HG03378 (cell line): ENCODE data around the gene NGLY1.

Experiments used
- ATAC-seq: cut with Tn5 transposase; IDR thresholded peaks from one replicate; pipeline ENCODE4 v1.9.1; 2021; ENCODE audit warnings: mild to moderate bottlenecking, moderate library complexity; ENCODE audit not compliant: unreplicated experiment

Gene NGLY1

DNA sequence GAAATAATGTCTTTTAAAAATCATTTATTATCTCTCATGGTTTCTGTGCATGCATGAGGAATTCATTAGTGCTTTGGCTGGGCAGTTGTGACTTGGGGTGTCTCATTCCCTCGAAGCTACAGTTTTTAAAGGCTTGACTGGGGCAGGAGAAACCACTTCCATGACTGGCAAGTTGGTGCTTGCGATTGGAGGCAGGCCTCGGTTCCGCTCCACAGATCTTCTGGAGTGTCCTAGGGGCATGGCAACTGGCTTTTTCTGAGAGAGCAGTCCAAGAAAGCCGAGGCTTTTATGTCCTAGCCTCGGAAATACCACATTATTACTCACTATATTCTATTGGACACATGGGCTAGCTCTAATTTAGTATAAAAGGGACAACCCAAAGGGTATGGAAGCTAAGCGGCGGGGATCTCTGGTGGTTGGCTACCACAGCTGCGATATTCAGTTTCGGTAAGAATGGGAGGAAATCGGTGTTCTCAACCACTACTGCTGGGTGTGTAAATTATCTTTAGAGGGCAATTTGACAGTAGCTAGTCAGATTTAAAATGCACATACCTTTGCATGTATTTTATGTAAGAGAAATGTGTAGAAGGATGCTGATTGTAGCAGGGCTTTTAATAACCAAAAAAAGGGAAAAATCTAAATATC lies 69.8 kb downstream of the NGLY1 start:
- ATAC-seq, result no peak

DNA sequence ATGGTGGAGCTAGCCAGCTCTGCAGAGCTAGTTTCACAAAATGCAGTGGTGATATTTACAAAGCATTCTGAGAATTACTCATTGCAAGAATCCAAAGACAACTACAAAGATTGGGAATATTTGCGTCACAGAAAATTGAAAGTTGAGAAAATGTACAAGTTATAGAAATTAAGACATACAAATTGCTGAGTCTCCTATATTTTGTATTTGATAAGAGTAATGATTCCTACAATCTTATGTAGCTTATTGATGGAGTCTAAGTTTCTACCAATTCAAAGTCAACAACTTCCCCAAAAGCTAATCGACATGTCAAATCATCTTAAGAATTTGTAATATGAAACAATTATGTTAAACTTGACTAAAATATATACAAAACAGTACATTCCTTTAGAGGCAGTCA lies 72.2 kb downstream of the NGLY1 start:
- no peak for ATAC-seq

DNA sequence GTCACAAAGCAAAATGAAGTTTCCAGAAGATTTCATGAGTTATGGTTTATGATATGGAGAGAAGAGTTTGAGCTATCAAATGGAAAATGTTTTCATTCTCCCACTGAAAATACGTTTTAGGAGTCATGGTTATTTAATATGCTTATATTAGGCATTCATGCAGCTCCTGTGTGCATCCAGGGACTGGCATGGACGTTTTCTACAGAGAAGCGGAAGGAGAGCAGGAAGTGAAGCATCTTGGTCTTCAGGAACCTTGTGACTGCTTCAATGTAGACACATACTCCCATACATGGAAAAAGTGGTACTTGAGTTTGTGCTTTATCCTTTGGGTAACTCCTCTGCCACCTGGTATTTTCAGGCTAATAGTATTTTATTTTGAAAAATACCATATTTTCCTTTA lies 75.2 kb downstream of the NGLY1 start:
- no peak for ATAC-seq

DNA sequence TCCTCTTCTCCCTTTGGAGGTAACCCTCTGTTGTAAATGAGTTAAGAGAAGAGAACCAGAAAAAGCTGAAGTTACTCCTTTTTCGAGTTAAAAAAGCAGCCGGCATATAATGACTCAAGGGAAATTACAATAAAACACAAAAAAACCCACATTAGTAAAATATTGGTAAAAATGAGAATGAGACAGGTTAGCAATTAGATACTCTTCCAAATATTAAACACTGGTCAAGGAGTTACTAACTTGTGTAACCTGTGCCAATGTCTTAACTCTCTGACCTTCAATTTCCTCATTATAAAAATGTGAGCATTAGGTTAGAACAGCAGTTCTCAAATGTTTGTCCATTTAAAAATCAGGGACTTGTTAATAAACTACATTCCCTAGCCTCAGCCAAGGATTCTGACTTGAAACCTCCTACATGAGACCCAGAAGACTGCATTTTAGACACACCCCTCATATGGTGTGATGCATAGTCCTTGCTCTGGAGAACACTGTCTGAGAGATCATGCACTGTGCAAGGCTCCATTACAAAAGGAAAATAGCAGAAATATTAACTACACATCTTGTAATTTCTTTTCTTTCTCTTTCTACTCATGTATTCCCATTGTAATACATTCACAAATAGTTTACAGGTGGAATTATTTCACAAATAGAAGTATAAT lies 75.8 kb downstream of the NGLY1 start:
- ATAC-seq, result peak; percentile 43

DNA sequence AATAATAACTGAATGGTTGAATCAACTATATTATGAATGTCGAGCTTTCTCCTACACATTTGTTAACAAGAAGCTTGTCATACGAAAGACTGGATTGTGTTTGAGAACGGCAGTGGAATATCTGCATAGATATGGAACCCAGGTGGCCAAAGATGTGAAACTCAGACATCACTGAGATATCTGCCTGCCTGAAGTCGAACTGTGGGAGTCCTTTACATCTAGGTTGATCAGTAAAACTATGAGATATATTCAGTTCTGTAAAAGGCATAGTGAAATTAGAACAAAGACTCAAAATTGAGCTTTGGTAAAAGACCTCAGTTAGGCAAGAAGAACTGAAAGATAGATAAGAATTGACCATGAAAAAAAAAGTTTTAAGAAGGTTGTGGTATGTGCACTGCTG lies 77.0 kb downstream of the NGLY1 start:
- ATAC-seq, result no peak

DNA sequence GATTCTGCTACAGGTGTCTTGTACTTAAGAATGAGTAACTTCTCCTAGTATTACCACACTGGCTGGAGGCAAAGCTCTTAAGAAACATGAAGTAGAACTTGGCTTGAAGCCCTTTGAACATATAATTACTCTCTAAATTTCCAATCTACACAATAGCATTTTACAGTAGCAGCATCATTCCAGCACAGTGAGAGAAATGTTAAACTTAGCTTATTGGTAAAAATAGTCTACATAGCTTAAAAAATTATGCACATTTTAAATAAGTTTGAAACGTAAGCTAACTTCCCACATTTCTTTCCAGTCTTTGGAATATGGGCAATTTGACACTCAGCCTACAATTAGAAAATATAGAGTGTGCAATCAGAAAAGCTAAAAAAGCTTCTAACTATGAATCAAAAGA lies 85.7 kb downstream of the NGLY1 start:
- ATAC-seq, result no peak

DNA sequence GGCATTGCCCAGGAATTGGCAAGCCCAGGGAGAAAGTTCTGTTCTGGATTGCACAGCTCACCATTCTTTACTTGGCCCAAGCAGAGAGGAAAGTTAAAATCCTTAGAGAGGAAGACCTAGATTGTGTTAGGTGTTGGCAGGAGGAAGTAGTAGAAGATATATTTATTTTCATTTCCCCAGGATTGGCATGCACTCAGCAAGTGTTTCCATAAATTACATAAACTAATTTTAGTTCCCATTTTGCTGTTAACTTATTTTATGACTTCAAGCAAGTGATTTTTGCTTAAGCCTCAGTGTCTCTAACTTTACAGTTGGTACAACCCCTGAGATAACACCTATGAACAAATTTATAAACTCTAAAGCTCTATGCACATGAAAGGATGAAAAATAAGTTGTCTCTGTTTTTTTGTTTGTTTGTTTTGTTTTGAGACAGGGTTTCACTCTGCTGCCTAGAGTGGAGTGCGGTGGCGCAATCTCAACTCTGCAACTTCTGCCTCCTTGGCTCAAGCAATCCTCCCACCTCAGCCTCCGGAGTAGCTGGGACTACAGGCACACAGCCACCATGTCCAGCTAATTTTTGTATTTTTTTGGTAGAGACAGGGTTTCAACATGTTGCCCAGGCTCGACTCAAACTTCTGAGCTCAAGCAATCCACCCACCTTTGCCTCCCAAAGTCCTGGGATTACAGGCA lies 87.4 kb downstream of the NGLY1 start:
- no peak for ATAC-seq

DNA sequence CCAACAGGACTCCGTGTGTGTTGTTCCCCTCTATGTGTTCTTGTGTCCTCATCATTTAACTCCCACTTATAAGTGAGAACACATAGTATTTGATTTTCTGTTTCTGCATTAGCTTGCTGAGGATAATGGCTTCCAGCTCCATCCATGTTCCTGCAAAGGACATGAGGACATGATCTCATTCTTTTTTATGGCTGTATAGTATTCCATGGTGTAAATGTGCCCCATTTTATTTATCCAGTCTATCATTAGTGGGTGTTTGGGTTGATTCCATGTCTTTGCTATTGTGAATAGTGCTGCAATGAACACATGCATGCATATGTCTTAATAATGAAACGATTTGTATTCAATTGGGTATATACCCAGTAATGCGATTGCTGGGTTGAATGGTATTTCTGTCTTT lies 90.0 kb downstream of the NGLY1 start:
- no peak for ATAC-seq

DNA sequence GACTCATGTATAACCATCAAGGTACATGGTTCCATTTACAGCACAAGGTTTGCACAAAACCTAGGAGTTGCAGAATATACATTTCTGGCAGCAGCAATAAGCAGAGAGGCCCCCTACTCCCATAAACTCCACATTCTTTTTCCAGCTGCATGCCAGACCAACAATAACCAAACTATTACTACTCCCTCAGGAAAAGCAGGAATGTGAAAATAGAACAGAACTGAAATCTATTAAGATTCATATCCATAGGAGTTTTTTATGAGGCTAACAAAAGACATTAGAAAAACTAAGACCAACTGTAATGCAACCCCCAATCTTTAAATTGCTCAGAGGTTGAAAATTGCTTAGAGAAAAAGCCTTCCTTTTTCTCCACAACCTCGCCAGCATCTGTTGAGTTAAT lies 90.9 kb downstream of the NGLY1 start:
- ATAC-seq, result no peak

DNA sequence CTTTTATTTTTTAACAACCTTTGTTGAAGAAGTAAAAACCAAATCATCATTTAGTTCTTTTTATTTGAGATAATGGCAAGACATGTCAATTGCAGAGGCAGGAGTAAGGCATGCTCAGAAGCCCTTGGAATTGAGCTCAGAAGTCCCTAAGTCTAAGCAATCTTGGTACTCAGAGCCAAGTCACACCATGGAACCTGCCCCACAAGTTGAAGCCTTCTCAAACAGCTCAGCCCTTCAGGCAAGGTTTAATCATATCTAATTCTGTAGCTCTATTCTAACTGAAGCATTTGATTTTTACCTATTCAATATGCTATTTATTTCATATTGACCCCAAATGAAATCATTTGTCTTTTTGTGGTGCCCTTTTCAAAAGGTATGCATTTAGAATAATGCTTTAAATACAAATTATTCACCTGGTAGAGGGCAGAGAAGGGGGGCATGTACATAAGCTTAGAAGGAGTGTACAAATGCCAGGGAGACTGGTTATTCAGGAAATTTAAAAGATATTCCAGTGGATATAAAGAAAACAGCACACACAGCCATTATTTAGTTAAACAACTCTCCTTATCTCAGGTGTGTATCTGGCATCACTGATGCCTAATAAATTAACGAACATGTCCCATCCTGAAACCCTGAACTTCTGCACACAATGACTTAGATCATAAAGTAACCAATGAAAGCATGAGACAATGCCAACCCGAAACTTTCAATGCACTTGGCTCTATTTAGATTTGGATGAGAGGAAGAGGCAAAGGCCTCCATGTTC lies 92.3 kb downstream of the NGLY1 start:
- ATAC-seq, result no peak

DNA sequence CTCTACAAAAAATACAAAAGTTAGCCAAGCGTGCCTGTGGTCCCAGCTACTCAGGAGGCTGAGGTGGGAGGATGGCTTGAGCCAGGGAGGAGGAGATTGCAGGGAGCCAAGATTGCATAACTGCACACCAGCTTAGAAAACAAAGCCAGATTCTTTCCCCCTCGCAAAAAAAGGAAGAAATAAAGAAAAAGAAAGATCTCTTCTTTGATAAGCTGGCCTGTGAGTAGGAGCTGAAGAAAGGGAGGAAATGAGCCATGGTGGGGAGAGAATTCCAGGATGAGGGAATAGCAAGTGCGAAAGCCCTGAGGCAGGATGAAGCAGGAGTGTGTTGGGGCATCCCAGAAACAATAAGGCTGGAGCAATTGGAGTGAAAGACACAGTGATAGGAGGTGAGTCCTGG lies 94.0 kb downstream of the NGLY1 start:
- no peak for ATAC-seq

DNA sequence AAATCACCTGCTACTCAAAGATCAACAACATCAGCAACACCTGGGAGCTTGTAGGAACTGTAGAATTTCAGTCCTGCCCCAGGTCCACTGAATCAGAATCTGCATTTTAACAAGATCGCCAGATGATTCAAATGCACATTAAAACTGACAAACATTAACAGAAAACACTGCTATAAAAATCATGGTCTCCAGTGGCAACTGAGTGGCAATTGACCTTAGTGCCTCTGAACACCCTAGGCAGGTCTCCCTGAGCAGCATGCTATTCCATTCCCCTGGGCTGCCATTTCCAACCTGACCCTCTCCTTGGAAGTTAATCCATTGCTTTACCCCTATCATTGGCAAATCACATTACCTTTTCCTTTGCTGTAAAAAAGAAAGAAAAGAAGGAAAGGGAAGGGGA lies 95.5 kb downstream of the NGLY1 start:
- no peak for ATAC-seq

DNA sequence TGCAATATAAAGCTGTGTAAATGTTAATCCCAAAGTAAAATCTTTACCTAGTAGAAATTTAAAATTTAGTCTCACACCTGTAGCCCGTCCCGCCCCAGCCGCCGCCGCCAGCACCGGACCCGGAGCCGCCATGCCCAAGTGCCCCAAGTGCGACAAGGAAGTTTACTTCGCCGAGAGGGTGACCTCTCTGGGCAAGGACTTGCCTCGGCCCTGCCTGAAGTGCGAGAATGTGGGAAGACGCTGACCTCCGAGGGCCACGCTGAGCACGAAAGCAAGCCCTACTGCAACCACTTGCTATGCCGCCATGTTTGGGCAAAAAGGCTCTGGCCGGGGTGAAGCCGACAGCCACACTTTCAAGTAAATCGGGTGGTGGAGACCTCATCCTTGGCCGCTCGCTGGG lies 96.5 kb downstream of the NGLY1 start:
- ATAC-seq, result no peak

DNA sequence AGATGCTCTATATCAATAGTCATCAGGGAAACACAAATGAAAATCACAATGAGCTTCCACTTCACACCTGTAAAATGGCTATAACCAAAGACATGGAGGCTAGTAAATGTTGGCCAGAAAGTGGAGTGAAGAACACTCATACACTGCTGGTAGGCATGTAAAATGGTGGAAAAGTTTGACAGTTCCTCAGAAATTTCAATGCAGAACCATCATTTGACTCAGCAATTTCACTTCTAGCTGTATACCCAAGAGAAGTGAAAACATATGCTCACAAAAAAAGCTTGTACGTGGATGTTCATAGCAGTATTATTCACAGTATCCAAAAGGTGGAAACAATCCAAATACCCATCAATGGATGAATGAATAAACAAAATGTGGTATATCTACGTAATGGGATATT lies 99.4 kb downstream of the NGLY1 start:
- no peak for ATAC-seq

DNA sequence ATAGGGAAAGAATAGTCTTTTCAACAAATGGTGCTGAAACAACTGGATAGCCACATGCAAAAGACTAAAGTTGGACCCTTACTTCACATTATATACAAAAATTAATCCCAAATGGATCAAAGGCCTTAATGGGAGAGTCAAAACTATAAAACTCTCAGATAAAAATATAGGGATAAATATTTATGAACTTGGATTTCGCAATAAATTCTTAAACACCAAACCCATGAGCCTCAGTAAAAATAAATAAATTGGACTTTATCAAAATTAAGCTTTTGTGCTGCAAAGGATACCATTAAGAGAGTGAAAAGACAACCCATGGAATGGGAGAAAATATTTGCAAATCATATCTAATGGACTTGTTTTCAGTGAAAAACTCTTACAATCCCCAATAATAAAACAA lies 99.8 kb downstream of the NGLY1 start:
- ATAC-seq, result no peak

DNA sequence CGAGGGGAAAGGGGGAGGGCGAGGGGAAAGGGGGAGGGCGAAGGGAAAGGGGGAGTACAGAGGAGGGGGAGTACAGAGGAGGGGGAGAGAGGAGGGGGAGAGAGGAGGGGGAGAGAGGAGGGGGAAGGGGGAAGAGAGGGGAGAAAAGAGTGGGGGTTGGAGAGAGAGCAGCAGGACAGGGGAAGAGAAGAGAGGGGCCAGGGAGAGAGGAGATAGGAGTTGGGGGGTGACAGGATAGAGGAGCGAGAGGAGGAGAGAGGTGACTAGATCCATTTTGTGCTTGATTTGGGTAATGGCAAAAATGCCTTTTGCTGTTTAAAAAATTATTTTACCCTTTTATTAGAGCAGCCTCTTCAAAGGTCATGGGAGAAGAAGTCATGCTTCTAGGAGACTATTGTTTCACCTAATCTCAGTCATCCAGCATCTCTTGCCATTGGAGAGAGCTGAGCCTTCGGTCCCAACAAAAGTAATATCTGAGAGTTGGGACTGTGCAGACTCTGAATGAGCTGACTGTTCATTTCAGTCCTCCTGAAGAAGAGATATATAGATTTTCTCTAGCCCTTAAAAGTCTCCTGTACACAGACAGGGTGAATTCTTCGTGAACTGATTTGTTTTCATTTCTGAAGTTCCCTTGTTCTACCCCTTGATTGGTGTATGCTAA lies 103.5 kb downstream of the NGLY1 start:
- no peak for ATAC-seq

DNA sequence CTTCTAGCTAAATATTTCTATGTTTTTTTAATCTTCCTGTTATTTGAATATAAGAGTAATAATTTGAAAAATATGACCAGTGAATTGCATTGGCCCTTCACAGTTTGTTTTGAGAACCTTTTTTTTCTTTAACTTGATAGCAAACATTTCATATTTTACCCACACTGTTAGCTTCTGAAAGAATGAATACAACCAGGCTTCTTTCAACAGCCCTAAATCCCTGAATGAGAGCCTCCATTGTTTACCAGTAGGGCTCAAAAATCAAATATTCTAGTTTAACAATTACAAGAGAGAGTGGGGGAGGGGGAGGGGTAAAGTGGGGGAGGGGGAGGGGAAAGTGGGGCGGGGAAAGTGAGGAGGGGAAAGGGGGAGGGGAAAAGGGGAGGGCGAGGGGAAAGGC lies 104.1 kb downstream of the NGLY1 start:
- no peak for ATAC-seq

DNA sequence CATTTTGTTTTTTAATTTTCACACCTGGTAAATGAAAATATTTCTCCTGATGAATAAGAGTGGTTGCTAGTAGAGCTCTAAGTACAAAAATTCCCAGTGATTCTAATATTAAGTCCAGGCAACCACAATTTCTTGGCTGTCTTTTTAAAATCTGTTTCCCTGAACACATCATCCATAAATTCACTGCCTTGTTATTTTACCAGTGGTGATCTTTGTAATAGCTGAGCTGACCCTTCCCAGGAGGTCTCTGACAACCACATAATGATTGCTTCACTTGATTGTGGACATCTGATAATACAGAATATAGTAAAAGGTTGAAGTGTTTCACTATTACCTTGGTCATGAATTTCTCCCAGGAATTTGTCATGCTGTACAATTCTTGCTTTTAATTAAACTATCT lies 104.7 kb downstream of the NGLY1 start:
- no peak for ATAC-seq

DNA sequence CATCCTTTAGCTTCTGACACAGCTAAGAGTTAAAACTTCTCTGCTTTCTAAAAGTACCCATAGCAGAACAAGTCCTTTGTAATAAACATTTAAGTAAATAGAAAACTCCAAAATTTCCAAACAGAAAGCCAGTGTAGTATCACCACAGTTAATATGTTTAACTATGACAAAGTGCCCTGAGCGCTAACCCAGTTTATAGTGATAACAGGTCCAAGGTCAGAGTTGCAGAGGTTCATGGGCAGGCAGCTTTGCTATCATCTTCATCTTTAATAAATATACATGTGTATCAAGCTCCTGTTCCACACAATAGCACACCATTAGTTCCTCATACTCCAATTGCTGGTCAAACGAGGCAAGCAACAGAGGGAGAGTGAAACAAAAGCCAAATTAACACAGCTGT lies 106.1 kb downstream of the NGLY1 start:
- no peak for ATAC-seq

DNA sequence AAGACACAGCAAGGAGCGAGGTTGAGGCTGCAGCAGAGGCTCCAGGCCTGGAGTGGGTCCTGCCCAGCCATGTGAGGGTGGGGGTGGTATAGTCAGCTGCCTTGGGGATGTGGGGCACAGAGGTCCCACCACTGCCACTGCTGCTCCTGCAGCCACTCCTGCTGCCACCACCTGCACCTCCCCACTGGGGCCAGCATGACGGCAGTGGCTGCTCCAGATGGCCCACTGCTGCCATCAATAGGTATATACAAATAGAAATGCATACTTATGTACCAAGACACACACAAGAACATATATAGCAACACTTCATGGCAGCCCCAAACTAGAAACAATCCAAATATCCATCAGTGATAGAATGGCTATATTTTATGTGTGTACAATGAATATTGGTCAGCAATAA lies 108.6 kb downstream of the NGLY1 start:
- no peak for ATAC-seq

DNA sequence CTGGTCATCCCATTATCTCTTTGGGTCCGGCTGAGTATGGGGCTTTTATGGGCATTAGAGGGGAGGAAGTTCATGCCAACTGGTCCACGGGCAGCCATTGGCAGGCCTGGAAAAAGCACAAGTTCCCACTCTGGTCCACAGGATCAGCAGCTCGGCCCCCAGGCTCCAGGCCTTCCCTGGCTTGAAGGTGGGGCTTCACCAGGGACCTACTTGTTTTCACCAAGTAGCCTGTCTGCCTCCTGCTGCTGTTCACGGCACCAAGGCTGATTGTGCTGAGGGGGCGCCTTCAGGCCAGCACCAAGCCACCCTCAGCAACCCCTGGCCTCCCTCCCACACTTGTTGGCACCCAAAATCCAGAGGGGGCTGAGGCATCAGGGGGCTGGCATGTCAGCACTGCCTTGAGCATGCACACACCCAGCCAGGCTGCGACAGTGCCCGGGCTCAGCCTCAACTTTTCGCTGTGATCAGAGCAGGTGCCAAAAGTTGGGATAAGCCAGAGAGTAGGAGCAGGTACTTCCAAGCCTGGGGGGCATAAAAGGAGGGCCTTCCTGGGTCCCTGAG lies 109.4 kb downstream of the NGLY1 start:
- no peak for ATAC-seq
